HepG2 (cell line): ENCODE results near the gene HTR4.

Source experiments
- EHMT2 ChIP-seq: fragments of 200-600 bp; sonication (generic); IDR thresholded peaks from 2 replicates; pipeline ENCODE4 v1.7.0; 2017; ENCODE audit warnings: antibody characterized with exemption, low read depth, low read length, borderline replicate concordance
- PAX8 ChIP-seq: sonication (generic); formaldehyde crosslinking; IDR thresholded peaks from 2 replicates; pipeline ENCODE4 v1.8.0; 2022; ENCODE audit warnings: mild to moderate bottlenecking, missing genetic modification reagents, borderline replicate concordance
- RORA ChIP-seq: sonication (generic); formaldehyde crosslinking; IDR thresholded peaks from 2 replicates; pipeline ENCODE4 v1.5.0; 2020; ENCODE audit warnings: mild to moderate bottlenecking, missing genetic modification reagents, moderate library complexity
- SRSF4 ChIP-seq: fragments of 200-400 bp; formaldehyde crosslinking; IDR thresholded peaks from one replicate; pipeline ENCODE4 v1.6.1; 2018; ENCODE audit warnings: mild to moderate bottlenecking, low read depth, low read length, moderate library complexity; ENCODE audit not compliant: poor library complexity, severe bottlenecking
- TFDP1 ChIP-seq: IDR thresholded peaks from 2 replicates; pipeline ENCODE4 v1.6.1; 2016; ENCODE audit warnings: missing compliant biosample characterization, missing genetic modification reagents, borderline replicate concordance
- ZNF253 ChIP-seq: sonication (generic); formaldehyde crosslinking; IDR thresholded peaks from 2 replicates; pipeline ENCODE4 v1.8.0; 2022; ENCODE audit warnings: mild to moderate bottlenecking, missing genetic modification reagents, borderline replicate concordance
- ZNF34 ChIP-seq: sonication (generic); formaldehyde crosslinking; IDR thresholded peaks from 2 replicates; pipeline ENCODE4 v1.4.0; 2020; ENCODE audit warnings: mild to moderate bottlenecking, missing genetic modification reagents, borderline replicate concordance
- TF ChIP-seq, protein P1 (sequence below): sonication (generic); formaldehyde crosslinking; IDR thresholded peaks from 2 replicates; pipeline ENCODE4 v1.4.0; 2020; ENCODE audit warnings: missing genetic modification reagents, borderline replicate concordance
- TF ChIP-seq, protein P2 (sequence below): sonication (generic); formaldehyde crosslinking; IDR thresholded peaks from 2 replicates; pipeline ENCODE4 v1.8.0; 2022; ENCODE audit warnings: mild to moderate bottlenecking, missing genetic modification reagents, borderline replicate concordance

GRCh38 chr5:148640471-148640870, 13.9 kb downstream of the HTR4 start:
- TF ChIP-seq ZNF253 (CRISPR knock-in tag) (no peak), ZNF34 (CRISPR knock-in tag) (no peak), RORA (no peak), TFDP1 (CRISPR knock-in tag) (no peak), SRSF4 (no peak), EHMT2 (no peak), PAX8 (CRISPR knock-in tag) (no peak)
- TF ChIP-seq, protein P1, sequence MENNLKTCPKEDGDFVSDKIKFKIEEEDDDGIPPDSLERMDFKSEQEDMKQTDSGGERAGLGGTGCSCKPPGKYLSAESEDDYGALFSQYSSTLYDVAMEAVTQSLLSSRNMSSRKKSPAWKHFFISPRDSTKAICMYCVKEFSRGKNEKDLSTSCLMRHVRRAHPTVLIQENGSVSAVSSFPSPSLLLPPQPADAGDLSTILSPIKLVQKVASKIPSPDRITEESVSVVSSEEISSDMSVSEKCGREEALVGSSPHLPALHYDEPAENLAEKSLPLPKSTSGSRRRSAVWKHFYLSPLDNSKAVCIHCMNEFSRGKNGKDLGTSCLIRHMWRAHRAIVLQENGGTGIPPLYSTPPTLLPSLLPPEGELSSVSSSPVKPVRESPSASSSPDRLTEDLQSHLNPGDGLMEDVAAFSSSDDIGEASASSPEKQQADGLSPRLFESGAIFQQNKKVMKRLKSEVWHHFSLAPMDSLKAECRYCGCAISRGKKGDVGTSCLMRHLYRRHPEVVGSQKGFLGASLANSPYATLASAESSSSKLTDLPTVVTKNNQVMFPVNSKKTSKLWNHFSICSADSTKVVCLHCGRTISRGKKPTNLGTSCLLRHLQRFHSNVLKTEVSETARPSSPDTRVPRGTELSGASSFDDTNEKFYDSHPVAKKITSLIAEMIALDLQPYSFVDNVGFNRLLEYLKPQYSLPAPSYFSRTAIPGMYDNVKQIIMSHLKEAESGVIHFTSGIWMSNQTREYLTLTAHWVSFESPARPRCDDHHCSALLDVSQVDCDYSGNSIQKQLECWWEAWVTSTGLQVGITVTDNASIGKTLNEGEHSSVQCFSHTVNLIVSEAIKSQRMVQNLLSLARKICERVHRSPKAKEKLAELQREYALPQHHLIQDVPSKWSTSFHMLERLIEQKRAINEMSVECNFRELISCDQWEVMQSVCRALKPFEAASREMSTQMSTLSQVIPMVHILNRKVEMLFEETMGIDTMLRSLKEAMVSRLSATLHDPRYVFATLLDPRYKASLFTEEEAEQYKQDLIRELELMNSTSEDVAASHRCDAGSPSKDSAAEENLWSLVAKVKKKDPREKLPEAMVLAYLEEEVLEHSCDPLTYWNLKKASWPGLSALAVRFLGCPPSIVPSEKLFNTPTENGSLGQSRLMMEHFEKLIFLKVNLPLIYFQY (CRISPR knock-in tag), result no peak
- TF ChIP-seq, protein P2, sequence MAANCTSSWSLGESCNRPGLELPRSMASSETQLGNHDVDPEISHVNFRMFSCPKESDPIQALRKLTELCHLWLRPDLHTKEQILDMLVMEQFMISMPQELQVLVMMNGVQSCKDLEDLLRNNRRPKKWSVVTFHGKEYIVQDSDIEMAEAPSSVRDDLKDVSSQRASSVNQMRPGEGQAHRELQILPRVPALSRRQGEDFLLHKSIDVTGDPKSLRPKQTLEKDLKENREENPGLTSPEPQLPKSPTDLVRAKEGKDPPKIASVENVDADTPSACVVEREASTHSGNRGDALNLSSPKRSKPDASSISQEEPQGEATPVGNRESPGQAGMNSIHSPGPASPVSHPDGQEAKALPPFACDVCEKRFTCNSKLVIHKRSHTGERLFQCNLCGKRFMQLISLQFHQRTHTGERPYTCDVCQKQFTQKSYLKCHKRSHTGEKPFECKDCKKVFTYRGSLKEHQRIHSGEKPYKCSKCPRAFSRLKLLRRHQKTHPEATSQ (CRISPR knock-in tag), result no peak
